Measurements from ENCODE around the gene CSNK1G2. TPM values are rescaled to one million over a fixed set of nuclear protein-coding genes. Genes with fewer than 3 reads are reported as not detected.

CSNK1G2 gene
- total RNA-seq, 1 donor from 2014 or later: 31.4 TPM

GRCh38 chr19:2010135-2010668, 69.2 kb downstream of the CSNK1G2 start:
- intact Hi-C loops (cut with DNase I): no loop called here
- DNase-seq (ENCODE audit: low spot score): no peak

DNA sequence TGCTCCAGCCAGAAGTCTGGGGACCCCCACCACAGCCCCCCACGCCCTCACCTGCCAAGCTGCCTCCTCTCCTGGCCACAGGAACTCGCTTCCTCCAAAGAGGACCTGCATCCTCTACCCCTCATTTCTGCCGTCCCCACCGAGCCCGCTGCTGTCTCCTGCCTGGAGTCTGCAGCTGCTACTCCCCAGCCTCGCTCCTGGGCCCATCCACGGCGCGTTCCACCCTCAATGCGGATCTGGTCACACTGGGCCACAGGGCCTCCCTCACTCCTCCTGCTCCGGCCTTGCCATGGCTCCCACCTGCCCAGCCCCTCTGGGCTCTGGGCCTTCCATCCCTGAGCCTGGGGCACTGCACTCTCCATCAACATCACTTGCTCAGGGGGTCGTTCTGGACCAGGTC, 70.2 kb downstream of the CSNK1G2 start:
- intact Hi-C loops (cut with DNase I): no loop called here
- DNase-seq (ENCODE audit: low spot score): no peak

DNA sequence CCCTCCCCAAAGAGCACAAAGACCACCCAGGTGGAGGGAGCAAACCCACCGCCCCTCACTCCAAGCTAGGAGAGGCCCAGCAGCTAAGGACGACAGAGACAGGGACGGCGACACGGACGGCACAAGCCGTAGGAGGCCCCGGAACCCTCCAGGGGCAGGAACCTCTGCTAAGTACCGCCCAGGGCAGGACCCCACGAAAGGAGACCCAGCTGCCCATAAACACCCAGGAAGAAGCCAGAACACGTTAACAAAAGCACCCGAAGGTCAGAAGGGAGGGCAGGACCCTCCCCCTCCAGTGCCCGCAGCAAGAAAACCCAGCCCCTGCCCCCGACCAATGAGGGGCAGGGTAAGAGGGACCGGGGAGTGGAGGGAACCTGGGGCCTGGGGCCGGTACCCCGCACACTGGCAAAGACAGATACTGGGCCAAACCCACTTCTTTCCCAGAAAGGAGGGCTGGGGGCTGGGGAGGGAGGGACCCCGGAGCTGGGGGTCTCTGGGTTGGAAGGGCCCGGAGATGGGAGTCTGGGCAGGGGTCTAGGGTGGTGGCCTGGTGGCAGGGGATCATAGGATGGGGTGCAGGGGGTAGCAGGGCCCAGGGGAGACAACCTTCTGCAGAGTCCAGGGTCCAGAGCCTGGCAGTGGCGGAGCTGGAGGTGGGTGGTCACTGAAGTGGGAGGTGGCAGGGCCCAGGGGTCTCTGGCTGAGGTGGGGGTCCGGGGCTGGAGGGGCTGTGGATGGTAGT, 72.1 kb downstream of the CSNK1G2 start:
- no peak for DNase-seq (ENCODE audit: low spot score)
- intact Hi-C loops (cut with DNase I): no loop called here

- no peak for DNase-seq (ENCODE audit: low spot score)
- intact Hi-C loops (cut with DNase I): no loop called here
Observed at GRCh38 chr19:2013683-2013961, 72.7 kb downstream of the CSNK1G2 start.

DNA sequence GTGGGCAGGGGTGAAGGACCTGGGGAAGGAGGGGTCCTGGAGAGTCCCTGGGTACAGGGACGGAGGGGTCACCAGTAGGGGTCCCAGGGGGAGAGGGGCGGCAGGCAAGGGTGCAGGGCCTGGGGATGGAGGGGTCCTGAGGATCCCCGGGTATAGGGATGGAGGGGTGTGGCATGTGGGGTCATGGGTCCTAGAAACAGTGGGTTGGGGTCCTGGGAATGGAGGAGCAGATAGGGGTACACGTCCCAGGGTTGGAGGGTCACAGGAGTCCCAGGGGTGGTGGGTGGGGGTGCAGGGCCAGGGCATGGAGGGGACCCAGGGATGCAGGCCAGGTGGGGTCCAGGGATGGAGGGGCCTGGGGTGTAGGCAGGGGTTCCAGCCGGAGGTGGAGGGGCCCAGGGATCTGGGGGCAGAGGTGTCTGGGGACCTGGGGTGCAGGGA, 73.2 kb downstream of the CSNK1G2 start:
- DNase-seq (ENCODE audit: low spot score): no peak
- intact Hi-C loops (cut with DNase I): no loop called here

- DNase-seq (ENCODE audit: low spot score): no peak
- intact Hi-C loops (cut with DNase I): loop anchor here (5.0 kb wide), 1 partner anchor 88 kb away; no protein-coding TSS in a partner anchor
Observed at GRCh38 chr19:2014731-2015607, 74.0 kb downstream of the CSNK1G2 start.

GRCh38 chr19:2015608-2015950, 74.6 kb downstream of the CSNK1G2 start, which contains the start of gene BTBD2:
BTBD2 (minus strand) TSS chr19:2015714; CDS start chr19:2015703, 11 bp downstream.
- DNase-seq (ENCODE audit: low spot score): no peak
- intact Hi-C loops (cut with DNase I): loop anchor here (5.0 kb wide), 1 partner anchor 88 kb away; no protein-coding TSS in a partner anchor

DNA sequence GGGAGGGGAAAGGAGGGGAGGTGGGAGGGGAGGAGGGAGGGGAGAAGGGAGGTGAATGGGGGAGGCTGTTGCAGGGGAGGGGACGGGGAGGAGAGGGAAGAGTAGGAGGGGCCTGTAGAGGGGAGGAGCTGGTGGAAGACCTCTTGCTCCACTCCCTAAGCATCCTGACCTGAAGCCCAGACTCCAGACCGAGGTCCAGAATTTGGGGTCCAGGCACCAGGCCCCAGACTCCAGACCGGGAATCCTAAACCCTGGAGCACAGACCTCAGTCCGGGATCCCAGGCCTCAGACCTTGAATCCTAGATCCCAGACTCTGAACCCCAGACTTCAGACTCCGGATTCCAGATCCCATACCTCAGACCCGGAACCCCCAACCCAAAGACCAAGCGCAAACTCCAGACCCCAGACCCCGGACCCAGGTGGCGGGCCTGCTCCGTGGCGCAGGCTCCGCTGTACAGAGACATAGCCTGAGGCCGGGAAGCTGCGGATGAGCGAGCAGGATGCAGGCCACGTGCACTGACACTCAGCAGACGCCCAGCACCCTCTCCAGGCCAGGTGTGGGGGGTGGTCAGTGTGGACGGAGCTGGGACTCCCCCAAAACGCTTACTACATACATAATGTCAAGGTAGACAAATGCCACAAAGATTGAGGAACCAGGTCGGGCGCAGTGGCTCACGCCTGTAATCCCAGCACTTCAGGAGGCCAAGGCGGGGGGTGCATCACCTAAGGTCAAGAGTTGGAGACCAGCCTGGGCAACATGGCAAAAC, 75.3 kb downstream of the CSNK1G2 start:
- intact Hi-C loops (cut with DNase I): loop anchor here (5.0 kb wide), 1 partner anchor 89 kb away; no protein-coding TSS in a partner anchor
- peak; percentile 84 for DNase-seq (ENCODE audit: low spot score)

GRCh38 chr19:2018752-2019151, 77.8 kb downstream of the CSNK1G2 start:
- DNase-seq (ENCODE audit: low spot score): no peak
- intact Hi-C loops (cut with DNase I): loop anchor here (5.0 kb wide), 1 partner anchor 91 kb away; no protein-coding TSS in a partner anchor

DNA sequence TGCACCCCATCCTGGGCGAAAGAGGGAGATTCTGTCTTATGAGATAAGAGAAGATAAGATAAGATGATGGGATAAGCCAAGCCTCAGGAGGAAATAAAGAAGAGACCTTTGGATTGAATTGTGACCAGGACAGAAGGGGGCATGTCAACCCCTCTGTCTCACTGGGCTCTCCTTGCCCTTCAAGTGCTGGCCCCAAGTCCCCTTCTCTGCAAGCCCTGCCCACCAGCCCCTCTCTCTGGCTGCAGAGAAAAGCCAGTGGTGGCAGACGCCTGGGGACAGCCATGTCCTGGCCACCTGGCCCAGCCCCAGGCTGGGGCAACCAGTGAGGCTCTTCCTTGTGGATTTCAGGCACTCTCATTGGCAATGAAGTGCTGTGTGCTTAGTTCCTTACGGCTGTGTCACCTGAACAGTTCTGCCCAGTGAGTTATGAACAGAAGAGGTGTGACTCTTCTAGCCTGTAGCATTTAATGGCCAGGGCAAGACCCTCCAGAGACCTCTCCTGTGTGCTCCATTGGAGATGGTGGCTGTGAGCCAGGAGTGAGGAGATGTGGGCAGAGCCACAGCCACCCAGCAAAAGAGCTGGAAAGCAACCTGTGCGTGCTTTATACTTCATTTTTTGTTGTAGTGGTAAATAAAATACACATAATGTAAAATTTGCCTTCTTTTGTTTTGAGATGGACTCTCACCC, 80.6 kb downstream of the CSNK1G2 start:
- intact Hi-C loops (cut with DNase I): no loop called here
- DNase-seq (ENCODE audit: low spot score): no peak

DNA sequence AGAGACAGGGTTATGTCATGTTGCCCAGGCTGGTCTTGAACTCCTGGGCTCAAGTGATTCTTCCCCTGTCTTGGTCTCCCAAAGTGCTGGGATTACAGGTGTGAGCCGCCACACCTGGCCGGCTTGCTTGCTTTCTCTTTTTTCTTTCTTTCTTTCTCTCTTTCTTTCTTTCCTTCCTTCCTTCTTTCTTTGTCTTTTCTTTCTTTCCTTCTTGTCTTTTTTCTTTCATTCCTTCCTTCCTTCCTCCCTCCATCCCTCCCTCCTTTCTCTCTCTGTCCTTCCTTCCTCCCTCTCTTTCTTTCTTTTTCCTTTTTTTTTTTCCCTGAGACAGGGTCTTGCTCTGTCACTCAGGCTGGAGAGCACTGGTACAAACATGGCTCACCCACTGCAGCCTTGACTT, 81.3 kb downstream of the CSNK1G2 start:
- no peak for DNase-seq (ENCODE audit: low spot score)
- intact Hi-C loops (cut with DNase I): no loop called here

- no peak for DNase-seq (ENCODE audit: low spot score)
- intact Hi-C loops (cut with DNase I): no loop called here
Observed at GRCh38 chr19:2026770-2027169, 85.8 kb downstream of the CSNK1G2 start.

DNA sequence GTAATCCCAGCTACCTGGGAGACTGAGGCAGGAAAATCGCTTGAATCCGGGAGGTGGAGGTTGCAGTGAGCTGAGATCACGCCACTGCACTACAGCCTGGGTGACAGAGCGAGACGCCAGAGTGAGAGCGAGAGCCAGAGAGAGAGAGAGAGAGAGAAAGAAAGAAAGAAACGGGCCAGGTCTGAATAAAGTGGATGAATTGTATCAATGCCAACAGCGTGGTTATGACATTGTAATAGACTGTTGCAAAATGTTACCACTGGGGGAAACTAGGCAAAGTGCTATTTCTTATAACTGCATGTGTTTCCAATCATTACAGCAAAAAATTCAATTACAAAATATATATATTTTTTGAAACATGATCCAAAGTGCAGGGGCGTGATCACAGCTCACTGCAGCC, 86.4 kb downstream of the CSNK1G2 start:
- no peak for DNase-seq (ENCODE audit: low spot score)
- intact Hi-C loops (cut with DNase I): no loop called here

Other genes with a start within 250 kb of the CSNK1G2 start
- not detected for gene ONECUT3, start 187.7 kb upstream of the CSNK1G2 start, total RNA-seq
- 0.78 TPM for gene ATP8B3, start 128.9 kb upstream of the CSNK1G2 start, total RNA-seq
- gene REXO1, start 92.7 kb upstream of the CSNK1G2 start, total RNA-seq: 16.7 TPM
- gene KLF16, start 77.6 kb upstream of the CSNK1G2 start, total RNA-seq: 14.1 TPM
- gene ABHD17A, start 55.7 kb upstream of the CSNK1G2 start, total RNA-seq: 61.1 TPM
- 2.1 TPM for gene ADAT3, start 35.8 kb upstream of the CSNK1G2 start, total RNA-seq
- 14.9 TPM for gene SCAMP4, start 35.8 kb upstream of the CSNK1G2 start, total RNA-seq
- 60.5 TPM for gene BTBD2, start 74.5 kb downstream of the CSNK1G2 start, total RNA-seq
- 122 TPM for gene MKNK2, start 110.1 kb downstream of the CSNK1G2 start, total RNA-seq
- 17.0 TPM for gene MOB3A, start 155.2 kb downstream of the CSNK1G2 start, total RNA-seq
- 4.3 TPM for gene IZUMO4, start 155.7 kb downstream of the CSNK1G2 start, total RNA-seq
- gene AP3D1, start 210.4 kb downstream of the CSNK1G2 start, total RNA-seq: 89.0 TPM
- 15.2 TPM for gene DOT1L, start 222.8 kb downstream of the CSNK1G2 start, total RNA-seq